Tibial nerve (tissue), 4 donors: ENCODE data around the gene MCOLN1.
"Not testable (repeated sequence)": the region's sequence is repeated elsewhere in the genome, so short reads cannot be mapped to it uniquely, and the experiment has no call there.

Experiments
- CTCF ChIP-seq, 5 experiments: fragments of 200-600 bp in 3 of 5; fragments of 450-650 bp in 2 of 5; sonication (generic) in 3 of 5; IDR thresholded peaks; one replicate each; pipeline ENCODE4 v1.5.1; 2016 to 2019; ENCODE audit warnings: antibody characterized with exemption in 5 of 5, mild to moderate bottlenecking in 3 of 5, moderate library complexity in 2 of 5
- EP300 ChIP-seq, 2 donors: sonication (generic); formaldehyde crosslinking; IDR thresholded peaks; one replicate each; pipeline ENCODE4 v1.6.1; 2017; ENCODE audit warnings: antibody characterized with exemption in 2 of 2, mild to moderate bottlenecking in 1 of 2

- not testable (repeated sequence) for TF ChIP-seq CTCF, EP300 (IDR thresholded peaks at IDR 0.05)
Observed at GRCh38 chr19:7538990-7539389, 16.6 kb downstream of the MCOLN1 start.
